Liver (tissue), 9 donors: ENCODE data around the gene AJUBA. TPM values are rescaled to one million over a fixed set of nuclear protein-coding genes. Genes with fewer than 3 reads are reported as not detected.

Experiments
- DNase-seq: peaks from one replicate; pipeline ENCODE4 v3.0.0-alpha.2; 2017; ENCODE audit warnings: low spot score
- H3K27ac ChIP-seq, 2 donors: one replicate each; pipeline ENCODE4 v1.7.0; 2013; ENCODE audit warnings: inconsistent platforms in 2 of 2, low read length in 2 of 2, control low read depth in 1 of 2, low read depth in 1 of 2, mild to moderate bottlenecking in 1 of 2
- H3K27me3 ChIP-seq, 4 donors: one replicate each; pipeline versions ENCODE4 v1.6.1 to v1.7.0; 2013; ENCODE audit warnings: low read length in 3 of 4, inconsistent platforms in 1 of 4, mild to moderate bottlenecking in 1 of 4, moderate library complexity in 1 of 4; ENCODE audit not compliant: control insufficient read depth in 4 of 4, insufficient read depth in 4 of 4
- H3K36me3 ChIP-seq, 4 donors: one replicate each; pipeline versions ENCODE4 v1.6.1 to v1.7.0; 2013; ENCODE audit warnings: low read length in 3 of 4, mild to moderate bottlenecking in 3 of 4, low read depth in 1 of 4, moderate library complexity in 1 of 4; ENCODE audit not compliant: control insufficient read depth in 4 of 4, insufficient read depth in 3 of 4
- H3K4me1 ChIP-seq, 4 donors: one replicate each; pipeline versions ENCODE4 v1.6.1 to v1.7.0; 2013; ENCODE audit warnings: low read length in 3 of 4, mild to moderate bottlenecking in 3 of 4, moderate library complexity in 1 of 4; ENCODE audit not compliant: control insufficient read depth in 4 of 4, insufficient read depth in 4 of 4
- H3K4me3 ChIP-seq, 3 donors: one replicate each; pipeline versions ENCODE4 v1.6.1 to v1.7.0; 2013; ENCODE audit warnings: low read length in 3 of 3, control low read depth in 1 of 3, low read depth in 1 of 3, mild to moderate bottlenecking in 1 of 3
- H3K9ac ChIP-seq, 2 donors: one replicate each; pipeline ENCODE4 v1.7.0; 2013; ENCODE audit warnings: low read length in 2 of 2, mild to moderate bottlenecking in 2 of 2, moderate library complexity in 2 of 2, control low read depth in 1 of 2, low read depth in 1 of 2
- H3K9me3 ChIP-seq, 4 donors: one replicate each; pipeline versions ENCODE4 v1.6.1 to v1.7.0; 2013; ENCODE audit warnings: low read length in 3 of 4; ENCODE audit not compliant: control insufficient read depth in 4 of 4
- CTCF ChIP-seq: fragments of 150-350 bp; IDR thresholded peaks from 2 replicates; pipeline ENCODE4 v1.5.1; 2017; ENCODE audit warnings: improper control_type of control experiment, low read depth, low read length; ENCODE audit not compliant: missing input control
- EGR1 ChIP-seq, 2 donors: IDR thresholded peaks; 2 replicates each; pipeline ENCODE4 v1.6.1; 2016 to 2018; ENCODE audit warnings: antibody characterized with exemption in 2 of 2, low read depth in 2 of 2
- FOXA1 ChIP-seq: IDR thresholded peaks from 2 replicates; pipeline ENCODE4 v1.6.1; 2016; ENCODE audit warnings: antibody characterized with exemption
- FOXA2 ChIP-seq: IDR thresholded peaks from 2 replicates; pipeline ENCODE4 v1.6.1; 2016; ENCODE audit warnings: antibody characterized with exemption
- GABPA ChIP-seq, 2 donors: IDR thresholded peaks in 1 of 2; conservative IDR thresholded peaks in 1 of 2; 2 replicates each; pipeline ENCODE4 v1.6.1; 2016; ENCODE audit warnings: antibody characterized with exemption in 2 of 2, mild to moderate bottlenecking in 1 of 2, moderate library complexity in 1 of 2
- HNF4A ChIP-seq, 2 donors: conservative IDR thresholded peaks; 2 replicates each; pipeline ENCODE4 v1.6.1; 2016; ENCODE audit warnings: antibody characterized with exemption in 2 of 2, mild to moderate bottlenecking in 2 of 2
- HNF4G ChIP-seq: IDR thresholded peaks from 2 replicates; pipeline ENCODE4 v1.6.1; 2016; ENCODE audit warnings: antibody characterized with exemption
- JUND ChIP-seq, 2 donors: IDR thresholded peaks; 2 replicates each; pipeline ENCODE4 v1.6.1; 2016; ENCODE audit warnings: antibody characterized with exemption in 2 of 2
- MAX ChIP-seq: IDR thresholded peaks from 2 replicates; pipeline ENCODE4 v1.6.1; 2016; ENCODE audit warnings: antibody characterized with exemption
- NR2F2 ChIP-seq: IDR thresholded peaks from 2 replicates; pipeline ENCODE4 v1.6.1; 2016; ENCODE audit warnings: antibody characterized with exemption
- RAD21 ChIP-seq, 2 donors: IDR thresholded peaks; 2 replicates each; pipeline ENCODE4 v1.6.1; 2016; ENCODE audit warnings: antibody characterized with exemption in 2 of 2, mild to moderate bottlenecking in 2 of 2
- REST ChIP-seq: IDR thresholded peaks from 2 replicates; pipeline ENCODE4 v1.6.1; 2016; ENCODE audit warnings: antibody characterized with exemption, mild to moderate bottlenecking
- RXRA ChIP-seq, 2 donors: IDR thresholded peaks; 2 replicates each; pipeline ENCODE4 v1.6.1; 2017 to 2018; ENCODE audit warnings: antibody characterized with exemption in 2 of 2, mild to moderate bottlenecking in 1 of 2
- SP1 ChIP-seq: IDR thresholded peaks from 2 replicates; pipeline ENCODE4 v1.6.1; 2018; ENCODE audit warnings: antibody characterized with exemption, mild to moderate bottlenecking
- TAF1 ChIP-seq: conservative IDR thresholded peaks from 2 replicates; pipeline ENCODE4 v1.6.1; 2016; ENCODE audit warnings: antibody characterized with exemption, mild to moderate bottlenecking
- YY1 ChIP-seq: IDR thresholded peaks from 2 replicates; pipeline ENCODE4 v1.6.1; 2016; ENCODE audit warnings: antibody characterized with exemption, mild to moderate bottlenecking
- ZBTB33 ChIP-seq: IDR thresholded peaks from 2 replicates; pipeline ENCODE4 v1.6.1; 2016; ENCODE audit warnings: antibody characterized with exemption
- WGBS: extraction: QIAGEN DNeasy Blood & Tissue Kit; methylation state at CpG from one replicate; pipeline ENCODE4 v1.1.7; 2013; 5-methylcytosine and 5-hydroxymethylcytosine counted together
- polyA plus RNA-seq, 2 donors: library from polyadenylated mRNA; stranded (reverse) in 1 of 2; unstranded in 1 of 2; fragments of 200-250 nt in 1 of 2; fragments of >200 nt in 1 of 2; fragmentation: Nextera tagmentation in 1 of 2; extraction: Ambion mirVana in 1 of 2; gene quantifications; one replicate each; pipeline versions ENCODE4 v1.2.1 to v1.2.3, GENCODE V29; 2013 to 2015
- total RNA-seq, 2 donors: library from RNA; depleted of rRNA; stranded (reverse); fragments of >200 nt; gene quantifications; one replicate each; pipeline ENCODE4 v1.2.3, GENCODE V29; 2014
- TF ChIP-seq, protein P1 (sequence below): IDR thresholded peaks from 2 replicates; pipeline ENCODE4 v1.6.1; 2016; ENCODE audit warnings: antibody characterized with exemption
- donor health status: healthy.
- donor health status: healthy.
- donor health status: healthy.
- donor health status: healthy.
- donor health status: healthy.

Gene AJUBA
- total and polyA plus RNA-seq, 4 donors: 15.5 to 34.9 (median 19.6) TPM

GRCh38 chr14:23008831-23009230, 26.5 kb upstream of the AJUBA start:
- TF ChIP-seq GABPA (IDR thresholded peaks at IDR 0.05 in 1 of 2, conservative IDR thresholded peaks at IDR 0.05 in 1 of 2) (no peak), HNF4A (conservative IDR thresholded peaks at IDR 0.05) (no peak), SP1 (no peak), ZBTB33 (no peak), YY1 (no peak), CTCF (no peak), FOXA1 (no peak)
- H3K9me3 ChIP-seq: no peaks in the 10 kb centered on the region
- H3K4me3 ChIP-seq: no peak overlapping the region
- no peak for DNase-seq
- H3K27me3 ChIP-seq: no peaks in the 10 kb centered on the region
- no peak overlapping the region for H3K27ac ChIP-seq
- H3K4me1 ChIP-seq: peaks cover 5 to 14% (median 7%) of the 10 kb centered on the region in 4 donors
- WGBS: 40% methylated on average over 3 of the region's 3 CpGs
- H3K36me3 ChIP-seq: no peaks in the 10 kb centered on the region
- no peak overlapping the region for H3K9ac ChIP-seq

DNA sequence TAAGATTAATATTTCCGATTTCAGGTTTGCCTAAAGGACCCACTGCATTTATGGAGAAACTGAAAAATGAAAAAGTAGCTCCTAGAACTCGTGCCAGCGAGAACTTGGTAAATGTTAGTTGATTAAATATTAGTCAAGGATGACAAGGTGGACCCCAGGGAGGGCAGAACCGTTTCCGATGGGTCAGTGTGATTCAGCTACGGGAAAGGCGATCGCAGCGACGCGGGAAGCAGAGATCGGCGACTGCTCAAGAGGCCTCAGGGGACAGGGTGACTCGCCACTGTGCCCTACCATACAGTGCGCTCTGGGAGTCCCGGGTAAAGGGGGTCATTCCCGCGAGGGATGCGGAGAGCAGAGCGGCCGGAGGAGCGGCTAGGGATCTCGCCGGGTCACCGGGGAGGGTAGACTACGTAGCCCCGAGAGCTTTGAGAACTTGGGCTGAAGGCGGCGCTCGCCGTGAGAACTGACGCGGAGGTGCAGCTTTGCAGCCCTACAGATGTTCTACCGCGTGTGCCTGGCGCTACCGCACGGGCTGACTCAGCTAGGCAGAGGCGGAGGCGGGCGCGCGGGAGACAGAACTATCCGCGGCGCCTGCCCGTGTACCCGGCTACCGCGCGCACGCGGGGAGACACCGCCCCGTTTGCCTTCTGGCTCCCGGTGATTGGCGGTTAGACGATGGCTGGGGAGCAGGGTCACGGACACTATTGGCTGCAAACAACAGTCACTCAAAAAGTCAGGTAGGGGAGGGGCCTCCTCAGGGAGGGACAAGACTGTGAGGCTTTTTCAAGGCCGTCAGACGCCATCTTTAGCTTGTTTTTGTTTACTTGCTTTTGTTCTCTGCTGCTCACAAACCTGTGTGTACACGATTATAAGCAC, 24.4 kb upstream of the AJUBA start:
- H3K9ac ChIP-seq: peak overlapping the region; percentile 73 to 94
- H3K9me3 ChIP-seq: no peaks in the 10 kb centered on the region
- under 1% methylated on average over 62 of the region's 62 CpGs for WGBS
- peak; percentile 95 for DNase-seq
- H3K4me1 ChIP-seq: peaks cover 5 to 14% (median 7%) of the 10 kb centered on the region in 4 donors
- peak overlapping the region; percentile 92 to 96 for H3K27ac ChIP-seq
- peak overlapping the region; percentile 68 to 93 (median 90) for H3K4me3 ChIP-seq
- TF ChIP-seq, protein P1, sequence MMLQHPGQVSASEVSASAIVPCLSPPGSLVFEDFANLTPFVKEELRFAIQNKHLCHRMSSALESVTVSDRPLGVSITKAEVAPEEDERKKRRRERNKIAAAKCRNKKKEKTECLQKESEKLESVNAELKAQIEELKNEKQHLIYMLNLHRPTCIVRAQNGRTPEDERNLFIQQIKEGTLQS: no peak
- TF ChIP-seq CTCF (no peak), GABPA (IDR thresholded peaks at IDR 0.05 in 1 of 2, conservative IDR thresholded peaks at IDR 0.05 in 1 of 2) (no peak), EGR1 (IDR thresholded peaks at IDR 0.05; ENCODE audit: low read depth in 2 of 2) (no peak), FOXA2 (no peak), NR2F2 (peak; percentile 17), FOXA1 (no peak), ZBTB33 (peak; percentile 76), YY1 (peak; percentile 98), REST (peak; percentile 92), TAF1 (peak; percentile 83), JUND (IDR thresholded peaks at IDR 0.05) (peak in 1 of 2 donors; percentile 78), RXRA (IDR thresholded peaks at IDR 0.05) (peak in 1 of 2 donors; percentile 31), MAX (peak; percentile 74), RAD21 (IDR thresholded peaks at IDR 0.05) (peak in 1 of 2 donors; percentile 18), HNF4A (conservative IDR thresholded peaks at IDR 0.05) (peak in 1 of 2 donors; percentile 16), SP1 (peak; percentile 94), HNF4G (no peak)
- no peaks in the 10 kb centered on the region for H3K27me3 ChIP-seq
- no peaks in the 10 kb centered on the region for H3K36me3 ChIP-seq
